ENCODE measurements around the gene PDE3B. TPM values are rescaled to one million over a fixed set of nuclear protein-coding genes. Genes with fewer than 3 reads are reported as not detected.
"Not testable (repeated sequence)": the region's sequence is repeated elsewhere in the genome, so short reads cannot be mapped to it uniquely, and the experiment has no call there.

Gene PDE3B
- total and polyA plus RNA-seq, 9 of the 15 experiments (the other 6 are each of a cell fraction or from before 2014, with no cell fraction given): 2.3 to 22.5 (median 12.2) TPM

DNA sequence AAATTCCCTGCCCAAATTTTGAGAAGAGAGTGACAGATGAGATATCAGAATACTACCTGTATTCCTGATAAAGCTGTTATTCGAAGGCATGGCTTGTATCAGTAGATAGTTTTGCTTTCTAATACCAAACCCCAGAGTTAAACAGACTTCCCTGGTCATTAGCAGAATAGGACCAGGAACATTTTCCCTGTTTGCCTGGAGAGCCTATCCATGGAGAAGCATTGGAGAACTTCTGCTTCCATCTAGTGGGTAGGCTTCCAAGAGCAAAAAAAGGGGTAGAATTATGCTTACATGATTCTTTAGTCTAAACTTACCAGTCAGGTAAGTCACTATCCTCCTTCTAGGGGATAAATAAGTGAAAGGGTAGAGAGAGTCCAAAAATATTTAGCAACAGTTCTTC is 14.2 kb downstream of the PDE3B start:
- Histone ChIP-seq H4K20me1 (replicated peaks; ENCODE audit: control insufficient read depth, insufficient read depth, low read length) (no peaks in the 10 kb centered on the region), H3K27ac (ENCODE audit: extremely low read depth, low read depth, low read length) (peak overlapping the region; percentile 77), H3K4me1 (replicated peaks in 1 of 2; ENCODE audit: control insufficient read depth in 2 of 2, insufficient read depth in 2 of 2, low read length in 2 of 2) (peaks cover 0 to 30% of the 10 kb centered on the region in 2 experiments; a peak in 3 of 5 replicates), H3K36me3 (ENCODE audit: control insufficient read depth, insufficient read depth, low read length) (peaks cover 39% of the 10 kb centered on the region), H3K27me3 (ENCODE audit: control insufficient read depth in 2 of 2, insufficient read depth in 2 of 2, low read length in 2 of 2) (no peaks in the 10 kb centered on the region), H3K4me3 (no peak overlapping the region), H3K9ac (ENCODE audit: insufficient read depth in 1 of 2, low read depth in 2 of 2, low read length in 2 of 2) (peak overlapping the region in 1 of 2 experiments; percentile 52; a peak in 2 of 4 replicates), H3K79me2 (ENCODE audit: control insufficient read depth, insufficient read depth, low read length) (peaks cover 69% of the 10 kb centered on the region), H2AFZ (ENCODE audit: low read depth, low read length) (no peak overlapping the region), H3K4me2 (ENCODE audit: insufficient read depth, low read length) (peak overlapping the region; percentile 38; the same call in 1 of the 2 replicates), H3K9me1 (ENCODE audit: control insufficient read depth, insufficient read depth, low read length) (no peaks in the 10 kb centered on the region), H3K9me3 (replicated peaks; ENCODE audit: control insufficient read depth, insufficient read depth, low read depth, low read length) (peaks cover 20% of the 10 kb centered on the region)
- intact Hi-C loops (cut with micrococcal nuclease): loop anchor here (1.0 to 5.0 kb wide), 3 partner anchors 114 to 194 kb away; no protein-coding TSS in a partner anchor
- DNase-seq (ENCODE audit: extremely low read depth in 1 of 4, low spot score in 3 of 4) (no peak), FAIRE-seq (no peak), ATAC-seq (no peak)
- no peak for TF ChIP-seq MCM5 (IDR thresholded peaks at IDR 0.05; ENCODE audit: low read depth)
- peak in 1 of 2 experiments; percentile 6; a peak in 1 of 4 replicates for TF ChIP-seq RAD21 (CRISPR knock-in tag; conservative IDR thresholded peaks at IDR 0.05 in 1 of 2, IDR thresholded peaks at IDR 0.05 in 1 of 2)
- no peak for TF ChIP-seq ZNF24 (IDR thresholded peaks at IDR 0.05)
- ChIA-PET CTCF (ENCODE audit: low intra/inter-chr PET ratio) (no interaction called here), POLR2A (interaction anchor here (0.6 to 3.9 kb wide), 5 partner anchors 9 to 248 kb away, joined by 3 to 19 read pairs (median 6); partner anchors contain the start of gene PDE3B)
- WGBS (ENCODE audit: insufficient coverage, low coverage, missing lambda C conversion rate): 0% methylated on average over 1 of the region's 1 CpG
- in situ Hi-C loops (cut with MboI): no loop called here
- no TSS peak for BruUV-seq (replicated peaks)

DNA sequence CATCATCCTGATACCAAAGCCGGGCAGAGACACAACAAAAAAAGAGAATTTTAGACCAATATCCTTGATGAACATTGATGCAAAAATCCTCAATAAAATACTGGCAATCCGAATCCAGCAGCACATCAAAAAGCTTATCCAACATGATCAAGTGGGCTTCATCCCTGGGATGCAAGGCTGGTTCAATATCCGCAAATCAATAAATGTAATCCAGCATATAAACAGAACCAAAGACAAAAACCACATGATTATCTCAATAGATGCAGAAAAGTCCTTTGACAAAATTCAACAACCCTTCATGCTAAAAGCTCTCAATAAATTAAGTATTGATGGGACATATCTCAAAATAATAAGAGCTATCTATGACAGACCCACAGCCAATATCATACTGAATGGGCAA is 21.3 kb downstream of the PDE3B start:
- POLR2A ChIA-PET; H3K9me3 ChIP-seq (replicated peaks; ENCODE audit: control insufficient read depth, insufficient read depth, low read depth, low read length); CTCF ChIA-PET (ENCODE audit: low intra/inter-chr PET ratio); H3K27me3 ChIP-seq (ENCODE audit: control insufficient read depth in 2 of 2, insufficient read depth in 2 of 2, low read length in 2 of 2); in situ Hi-C loops (cut with MboI); intact Hi-C loops (cut with micrococcal nuclease); H3K4me3 ChIP-seq; ATAC-seq; BruUV-seq (replicated peaks); DNase-seq (ENCODE audit: extremely low read depth in 1 of 4, low spot score in 3 of 4); H3K4me2 ChIP-seq (ENCODE audit: insufficient read depth, low read length); H3K79me2 ChIP-seq (ENCODE audit: control insufficient read depth, insufficient read depth, low read length); H3K9ac ChIP-seq (ENCODE audit: insufficient read depth in 1 of 2, low read depth in 2 of 2, low read length in 2 of 2); H4K20me1 ChIP-seq (replicated peaks; ENCODE audit: control insufficient read depth, insufficient read depth, low read length); H3K27ac ChIP-seq (ENCODE audit: extremely low read depth, low read depth, low read length); H3K9me1 ChIP-seq (ENCODE audit: control insufficient read depth, insufficient read depth, low read length); H2AFZ ChIP-seq (ENCODE audit: low read depth, low read length); FAIRE-seq: not testable (repeated sequence)
- Histone ChIP-seq H3K4me1 (replicated peaks in 1 of 2; ENCODE audit: control insufficient read depth in 2 of 2, insufficient read depth in 2 of 2, low read length in 2 of 2) (peaks cover 0 to 18% of the 10 kb centered on the region in 2 experiments; a peak in 3 of 5 replicates), H3K36me3 (ENCODE audit: control insufficient read depth, insufficient read depth, low read length) (peaks cover 16% of the 10 kb centered on the region)
- TF ChIP-seq ZNF280A (IDR thresholded peaks at IDR 0.05; ENCODE audit: low read depth, partially characterized antibody): peak; percentile 34
- TF ChIP-seq ZNF324 (CRISPR knock-in tag; IDR thresholded peaks at IDR 0.05): peak; percentile 96
- TF ChIP-seq TRIM28 (IDR thresholded peaks at IDR 0.05): 0 out of 2 replicates have a peak, but pooled peaks have one; percentile 31
- WGBS (ENCODE audit: insufficient coverage, low coverage, missing lambda C conversion rate): 95% methylated on average over 3 of the region's 3 CpGs

All from K562 (cell line).